CD4-positive, alpha-beta T cell treated with Interleukin-17A for 1 hour (primary cell): ENCODE measurements around the gene CRIM1.

Source experiments
- DNase-seq: peaks from one replicate; pipeline ENCODE4 v3.0.0-alpha.2; 2020

The CRIM1 gene

DNA sequence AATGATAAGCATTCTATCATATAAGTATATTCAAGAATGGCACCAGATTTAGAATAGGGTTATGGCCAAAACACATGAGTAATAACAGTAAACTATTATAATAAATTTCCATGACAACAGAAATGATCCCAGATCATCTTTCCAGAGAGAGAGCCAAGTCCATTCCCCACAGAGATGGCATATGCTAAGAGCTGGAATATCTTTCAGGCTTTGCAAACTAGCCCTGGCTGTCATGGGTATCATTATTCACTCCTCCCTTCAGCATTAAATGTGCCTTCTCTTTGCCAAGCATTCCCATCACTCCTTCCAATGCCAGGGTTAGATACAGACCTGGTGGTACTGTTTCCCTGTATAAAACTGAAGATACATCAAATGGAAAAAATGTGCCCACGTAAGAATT lies 231.5 kb downstream of the CRIM1 start:
- DNase-seq = no peak

- DNase-seq = no peak
Observed at GRCh38 chr2:36587556-36587955, 232.0 kb downstream of the CRIM1 start.

- DNase-seq = no peak
Observed at GRCh38 chr2:36589230-36589630, 233.7 kb downstream of the CRIM1 start.

DNA sequence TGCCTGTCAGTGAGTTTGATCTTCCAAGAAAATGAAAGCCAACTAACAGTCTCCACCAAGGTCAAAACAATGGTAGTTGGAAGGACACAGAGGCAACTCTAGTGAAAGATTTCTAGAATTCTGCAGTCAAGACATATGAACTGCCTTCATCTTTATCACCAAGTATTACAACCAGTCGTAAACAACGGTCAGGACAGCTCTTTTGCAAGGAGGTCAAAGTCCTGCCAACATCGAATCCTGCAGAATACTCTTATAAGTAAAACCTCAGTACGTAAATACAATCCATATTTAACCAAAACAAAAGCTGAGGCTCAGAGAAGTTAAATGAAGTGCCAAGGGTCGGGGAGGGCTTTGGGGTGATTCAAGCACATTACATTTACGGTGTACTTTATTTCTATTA lies 239.3 kb downstream of the CRIM1 start:
- no peak for DNase-seq

GRCh38 chr2:36596397-36596796 lies 240.8 kb downstream of the CRIM1 start:
- no peak for DNase-seq

DNA sequence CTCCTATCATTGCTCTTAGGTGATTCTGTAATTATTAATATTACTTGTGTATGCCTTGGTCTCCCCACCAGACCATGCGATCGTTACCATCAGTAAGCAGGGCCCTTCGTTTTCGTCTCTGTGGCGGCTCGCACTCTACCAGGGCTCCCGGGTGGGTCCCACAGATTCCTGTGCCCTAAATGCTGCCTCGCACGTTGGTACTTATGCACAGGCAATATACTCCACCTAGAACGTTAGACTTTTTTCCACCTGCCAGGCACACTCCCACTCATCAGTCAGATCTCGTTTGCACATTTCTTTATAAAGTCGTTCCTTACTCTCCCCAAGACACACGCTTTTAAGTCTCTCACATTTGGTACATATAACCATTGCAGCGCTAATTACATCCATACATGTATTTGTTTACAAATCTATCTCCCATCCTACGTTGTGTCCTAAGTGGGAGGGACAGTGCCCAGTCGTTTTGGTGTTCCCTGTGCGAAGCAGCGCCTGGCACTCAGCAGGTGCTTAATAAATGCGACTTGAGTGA lies 241.5 kb downstream of the CRIM1 start:
- DNase-seq = no peak

- DNase-seq = peak; percentile 62
Observed at GRCh38 chr2:36597532-36598377, 242.2 kb downstream of the CRIM1 start, which contains the start of gene FEZ2. Gene FEZ2 (minus strand): TSS chr2:36598168. CDS start chr2:36598142, 26 bp downstream.
